Left cardiac atrium (tissue), 4 donors: Measurements from ENCODE around the gene RGS3. TPM values are rescaled to one million over a fixed set of nuclear protein-coding genes. Genes with fewer than 3 reads are reported as not detected.
"Not testable (repeated sequence)": the region's sequence is repeated elsewhere in the genome, so short reads cannot be mapped to it uniquely, and the experiment has no call there.

ENCODE experiments used
- ATAC-seq, 2 donors: fragments of 200-7000 bp; cut with Tn5 transposase; one replicate each; pipeline ENCODE4 v1.9.1; 2020; ENCODE audit warnings: mild to moderate bottlenecking in 2 of 2, moderate library complexity in 2 of 2
- DNase-seq: peaks from one replicate; pipeline ENCODE4 v3.0.0-alpha.2; 2020
- intact Hi-C, 2 donors: fragments of 100-400 bp; cut with DNase I; formaldehyde crosslinking; loops; one replicate each; pipeline versions ENCODE4 v1.14.1 to v1.15.1; 2022 to 2023
- total RNA-seq, 2 donors: library from RNA; stranded (reverse); fragmentation: NEBNext Ultra II Directional; extraction: Animal tissue kit (Norgen Biotek cat#: 25700); gene quantifications; one replicate each; pipeline ENCODE4 v1.2.1, GENCODE V29; 2021
- donor health status: DM: no; HTN: yes; CAD: no.
- donor health status: DM: no; HTN: yes; CAD: no; lungs with severe emphysema.
- donor health status: DM: yes; HTN: yes; CAD: no.
- donor health status: Dilated cardiomyopathy.

Gene RGS3
- total RNA-seq, 2 donors from 2014 or later: 124 to 131 TPM

DNA sequence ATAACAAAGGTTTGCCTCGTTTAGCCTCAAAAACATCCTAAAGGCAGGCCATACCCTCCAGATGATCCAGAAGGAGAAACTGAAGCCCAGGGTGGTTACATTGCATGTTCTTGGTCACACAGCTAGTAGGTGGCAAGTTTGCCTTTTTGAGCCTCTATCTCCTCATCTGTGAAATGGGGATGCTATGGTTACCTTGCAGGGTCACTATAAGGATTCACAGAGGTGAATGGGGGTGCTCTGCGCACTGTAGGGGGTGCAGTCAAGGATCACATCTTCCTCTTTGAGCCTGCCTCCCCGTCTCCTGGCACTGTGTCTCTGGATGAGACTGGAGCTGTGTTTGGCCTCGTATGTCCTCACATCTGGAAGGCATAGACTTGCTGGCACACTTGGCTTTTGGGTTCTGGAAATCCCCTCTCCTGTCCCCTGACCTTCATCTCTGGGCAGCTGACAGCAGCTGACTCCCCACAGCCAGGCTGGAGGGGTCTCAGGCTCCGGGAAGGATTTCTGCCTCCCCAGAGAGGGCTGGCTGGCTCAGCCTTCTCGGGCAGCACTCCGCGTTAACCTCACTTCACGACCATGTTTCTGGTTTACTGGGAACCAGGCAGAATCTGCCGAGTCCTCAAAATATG is 167.7 kb downstream of the RGS3 start:
- no peak for DNase-seq
- ATAC-seq: peak in 1 of 2 donors; percentile 27
- intact Hi-C loops: no loop called here

DNA sequence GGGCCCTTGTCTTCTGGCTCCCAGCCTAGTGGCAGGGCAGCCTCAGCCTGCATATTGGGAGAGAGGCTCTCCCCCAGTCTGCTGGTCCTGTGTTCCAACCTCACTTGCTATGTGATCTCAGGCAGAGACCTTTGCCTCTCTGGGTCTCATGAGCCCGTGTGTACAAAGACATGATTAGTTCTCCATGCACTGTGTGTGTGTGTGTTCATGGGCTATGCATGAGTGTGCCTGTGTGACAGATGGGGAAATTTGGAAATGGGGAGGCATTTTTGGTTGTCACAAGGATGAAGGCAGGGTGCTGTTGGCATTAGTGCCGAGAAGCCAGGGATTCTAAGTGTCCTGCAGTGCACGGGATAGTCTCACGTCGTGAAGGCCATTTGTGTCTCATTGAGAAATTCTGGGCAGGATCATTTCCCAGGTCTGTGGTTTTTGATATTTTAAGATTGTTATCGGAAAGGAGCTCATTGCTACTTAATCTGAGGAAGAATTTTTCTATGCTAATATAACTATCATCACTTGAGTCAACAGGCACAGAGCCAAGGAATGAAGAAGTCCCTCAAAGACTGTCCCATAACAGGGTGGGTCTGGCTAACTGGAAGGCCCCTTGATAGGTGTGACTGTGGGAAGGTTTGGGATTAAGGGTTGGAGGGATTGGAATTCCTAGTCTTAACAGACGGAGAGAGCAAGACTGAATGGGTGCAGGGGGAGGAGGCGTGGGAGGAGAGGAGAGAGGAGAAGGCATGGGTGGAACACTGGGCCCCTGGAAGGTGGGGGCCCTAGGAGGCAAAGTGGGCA is 168.5 kb downstream of the RGS3 start:
- intact Hi-C loops: no loop called here
- no peak for ATAC-seq

GRCh38 chr9:113632776-113633590 is 169.5 kb downstream of the RGS3 start:
- ATAC-seq: peak in 1 of 2 donors; percentile 36
- DNase-seq: no peak
- intact Hi-C loops: no loop called here

More for the DNA sequence above, 168.5 kb downstream of the RGS3 start:
- no peak for DNase-seq

GRCh38 chr9:113633782-113634595 is 170.5 kb downstream of the RGS3 start:
- ATAC-seq: peak in 1 of 2 donors; percentile 48
- intact Hi-C loops: no loop called here
- no peak for DNase-seq

- no peak for DNase-seq
- peak in 1 of 2 donors; percentile 25 for ATAC-seq
- intact Hi-C loops: no loop called here
Measured at GRCh38 chr9:113634596-113635515, 171.3 kb downstream of the RGS3 start.

GRCh38 chr9:113635586-113635985 is 172.1 kb downstream of the RGS3 start:
- intact Hi-C loops: no loop called here
- ATAC-seq: no peak
- no peak for DNase-seq

- DNase-seq (no peak), ATAC-seq (no peak)
- intact Hi-C loops: no loop called here
Measured at GRCh38 chr9:113636165-113636564, 172.6 kb downstream of the RGS3 start.

GRCh38 chr9:113636693-113637092 is 173.2 kb downstream of the RGS3 start:
- ATAC-seq (no peak), DNase-seq (no peak)
- intact Hi-C loops: no loop called here

- ATAC-seq: no peak
- intact Hi-C loops: no loop called here
Measured at GRCh38 chr9:113638490-113638889, 175.0 kb downstream of the RGS3 start.

GRCh38 chr9:113638897-113639296 is 175.4 kb downstream of the RGS3 start:
- DNase-seq (no peak), ATAC-seq (no peak)
- intact Hi-C loops: no loop called here

More at GRCh38 chr9:113638490-113638889, 175.0 kb downstream of the RGS3 start:
- no peak for DNase-seq

GRCh38 chr9:113639411-113639970 is 176.0 kb downstream of the RGS3 start:
- ATAC-seq, intact Hi-C loops, DNase-seq: not testable (repeated sequence)

DNA sequence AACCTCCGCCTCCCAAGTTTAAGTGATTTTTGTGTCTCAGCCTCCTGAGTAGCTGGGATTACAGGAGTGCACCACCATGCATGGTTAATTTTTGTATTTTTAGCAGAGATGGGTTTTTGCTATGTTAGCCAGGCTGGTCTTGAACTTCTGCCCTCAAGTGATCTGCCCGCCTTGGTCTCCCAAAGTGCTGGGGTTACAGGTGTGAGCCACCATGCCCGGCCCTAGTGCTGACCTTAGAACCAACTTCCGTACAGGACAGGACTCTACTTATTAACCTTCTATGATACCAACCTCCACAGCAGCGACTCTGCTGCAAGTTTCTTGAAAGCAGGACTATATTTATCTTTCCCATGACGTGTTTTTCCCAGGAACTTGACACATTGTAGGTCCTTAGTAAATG is 176.9 kb downstream of the RGS3 start:
- ATAC-seq (no peak), DNase-seq (no peak)
- intact Hi-C loops: no loop called here

DNA sequence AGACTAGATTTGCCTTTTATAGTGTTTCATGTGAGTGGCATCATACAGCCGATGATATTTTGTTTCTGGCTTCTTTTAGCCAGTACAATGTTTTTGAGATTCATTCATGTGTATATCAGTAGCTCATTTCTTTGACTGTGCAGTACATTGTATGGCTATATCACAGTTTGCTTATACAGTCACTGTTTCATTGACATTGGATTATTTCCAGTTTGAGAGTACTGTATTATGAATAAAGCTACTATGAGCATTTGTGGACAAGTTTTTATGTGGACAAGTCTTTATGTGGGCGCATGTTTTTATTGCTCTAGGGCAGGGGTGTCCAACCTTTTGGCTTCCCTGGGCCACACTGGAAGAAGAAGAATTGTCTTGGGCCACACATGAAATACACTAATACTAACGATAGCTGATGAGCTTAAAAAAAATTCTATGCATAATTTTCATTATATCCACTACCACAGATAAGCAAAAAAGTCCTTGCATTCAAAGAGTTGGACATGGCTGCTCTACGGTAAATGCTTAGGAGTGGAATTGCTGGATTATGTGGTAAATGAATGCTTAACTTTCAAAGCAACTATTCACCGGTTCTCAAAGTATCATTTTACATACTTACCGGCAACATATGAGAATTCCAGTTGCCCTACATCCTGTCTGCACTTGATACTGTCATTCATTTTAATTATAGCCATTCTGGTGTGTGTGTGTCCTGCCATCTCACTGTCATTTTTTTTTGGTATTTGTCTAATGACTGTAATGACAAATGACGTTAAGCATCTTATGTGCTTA is 177.8 kb downstream of the RGS3 start:
- no peak for ATAC-seq
- no peak for DNase-seq
- intact Hi-C loops: no loop called here

- DNase-seq (no peak), ATAC-seq (no peak)
- intact Hi-C loops: no loop called here
Measured at GRCh38 chr9:113644321-113644720, 180.8 kb downstream of the RGS3 start.

DNA sequence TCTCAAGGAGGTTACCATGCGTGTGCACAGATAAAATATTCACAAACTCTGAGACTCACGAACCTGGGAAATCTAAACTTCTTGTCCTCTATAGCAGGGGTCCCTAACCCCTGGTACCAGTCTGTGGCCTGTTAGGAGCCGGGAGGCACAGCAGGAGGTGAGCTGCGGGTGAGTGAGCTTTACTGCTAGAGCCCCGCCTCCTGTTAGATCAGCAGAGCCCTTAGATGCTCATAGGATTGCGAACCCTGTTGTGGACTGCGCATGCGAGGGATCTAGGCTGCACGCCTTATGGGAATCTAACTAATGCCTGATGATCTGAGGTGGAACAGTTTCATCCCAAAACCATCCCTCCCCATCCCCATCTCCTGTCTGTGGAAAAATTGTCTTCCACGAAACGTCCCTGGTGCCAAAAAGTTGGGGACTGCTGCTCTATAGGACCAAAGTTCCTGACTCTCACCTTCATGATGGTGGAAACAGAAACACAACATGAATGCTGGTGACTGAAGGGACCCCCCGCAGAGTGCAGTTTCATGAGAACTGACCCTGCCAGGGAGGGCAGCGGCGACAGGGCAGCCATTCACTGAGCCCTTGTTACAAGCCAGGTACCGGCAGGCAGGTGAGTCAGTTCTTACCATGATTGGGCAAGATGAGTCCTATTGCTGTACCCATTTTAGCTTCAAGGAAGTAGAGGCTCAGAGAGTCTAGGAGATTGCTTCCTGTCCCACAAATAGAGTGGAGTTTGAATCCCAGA is 181.9 kb downstream of the RGS3 start:
- ATAC-seq: no peak
- intact Hi-C loops: no loop called here
- no peak for DNase-seq

DNA sequence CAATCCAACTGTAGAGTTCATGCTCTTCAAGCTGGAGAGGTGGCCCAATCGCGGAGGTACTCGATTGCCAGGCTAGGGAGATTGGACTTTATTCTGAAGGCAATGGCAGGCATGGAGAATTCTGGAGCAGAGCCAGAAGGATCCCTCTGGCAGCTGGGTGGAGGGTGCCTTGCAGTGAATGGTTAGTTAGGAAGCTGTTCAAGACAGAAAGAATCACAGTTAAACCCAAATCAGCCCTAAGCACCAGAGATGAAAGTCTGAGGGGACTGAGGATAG is 182.4 kb downstream of the RGS3 start:
- no peak for DNase-seq
- intact Hi-C loops: no loop called here
- no peak for ATAC-seq

DNA sequence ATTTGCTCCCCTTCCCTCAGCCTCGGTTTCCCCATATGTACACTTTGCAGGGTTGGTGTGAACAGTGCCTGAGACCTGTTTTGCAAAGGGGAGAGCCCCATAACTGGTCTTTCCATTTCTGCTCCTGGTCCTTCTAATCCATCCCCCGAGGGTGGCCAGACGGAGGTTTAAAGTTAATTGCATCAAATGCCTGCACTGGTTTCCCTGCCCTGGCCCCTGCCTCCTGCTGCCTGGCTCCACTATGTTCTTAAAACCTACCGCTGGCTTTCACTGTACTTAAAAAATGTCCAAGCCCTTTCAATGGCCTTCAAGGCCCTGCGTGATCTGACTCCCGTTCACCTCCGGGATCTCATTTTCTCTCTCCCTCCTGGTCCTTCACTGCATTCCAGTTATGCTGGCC is 183.0 kb downstream of the RGS3 start:
- intact Hi-C loops: no loop called here

More for the DNA sequence above, 183.0 kb downstream of the RGS3 start:
- DNase-seq: no peak
- ATAC-seq: no peak
